A673 (cell line): ENCODE results near the gene KCNQ1.

Source experiments
- CTCF ChIP-seq: fragments of 300-800, 200-600 bp; sonication (generic); conservative IDR thresholded peaks from 2 replicates; pipeline ENCODE4 v1.5.1; 2017; ENCODE audit warnings: low read depth, mild to moderate bottlenecking, antibody characterized with exemption, low read length, moderate library complexity, mixed read lengths
- EZH2 ChIP-seq: fragments of 200-600 bp; sonication (generic); IDR thresholded peaks from 2 replicates; pipeline ENCODE4 v1.6.1; 2017; ENCODE audit warnings: borderline replicate concordance, low read depth, mild to moderate bottlenecking, mixed read lengths, antibody characterized with exemption, low read length; ENCODE audit not compliant: poor library complexity, severe bottlenecking

- TF ChIP-seq CTCF, result no peak
- no peak for TF ChIP-seq EZH2
Observed at GRCh38 chr11:2853997-2854560, 409.3 kb downstream of the KCNQ1 start.
